Activated T-cell treated with anti-CD3 and anti-CD28 coated beads, Interleukin-2, amount 50 U/mL, for 24 hours (primary cell): ENCODE measurements around the gene FAM163B.

Experiments used
- DNase-seq: peaks from one replicate; pipeline ENCODE4 v3.0.0-alpha.2; 2020
- H3K27ac Mint-ChIP-seq: 2 replicates; pipeline ENCODE4 v1.8.0; 2020; ENCODE audit warnings: mild to moderate bottlenecking, mixed read lengths
- H3K27me3 Mint-ChIP-seq: 2 replicates; pipeline ENCODE4 v1.8.0; 2020; ENCODE audit warnings: mixed read lengths
- H3K36me3 Mint-ChIP-seq: 2 replicates; pipeline ENCODE4 v1.8.0; 2020; ENCODE audit warnings: low read depth, mixed read lengths
- H3K4me1 Mint-ChIP-seq: 2 replicates; pipeline ENCODE4 v1.8.0; 2020; ENCODE audit warnings: low read depth, mixed read lengths
- H3K4me3 Mint-ChIP-seq: 2 replicates; pipeline ENCODE4 v1.8.0; 2020; ENCODE audit warnings: mild to moderate bottlenecking, moderate library complexity, mixed read lengths
- H3K9me3 Mint-ChIP-seq: 2 replicates; pipeline ENCODE4 v1.8.0; 2020; ENCODE audit warnings: mixed read lengths

Gene FAM163B

GRCh38 chr9:133528876-133529241 is 80.3 kb downstream of the FAM163B start:
- H3K27me3 Mint-ChIP-seq, result peaks cover 13% of the 10 kb centered on the region

GRCh38 chr9:133528001-133528875 is 81.0 kb downstream of the FAM163B start:
- Mint-ChIP-seq H3K27ac (no peak overlapping the region), H3K27me3 (peaks cover 9% of the 10 kb centered on the region), H3K4me1 (peaks cover 10% of the 10 kb centered on the region), H3K9me3 (no peaks in the 10 kb centered on the region), H3K36me3 (no peaks in the 10 kb centered on the region), H3K4me3 (no peak overlapping the region)
- no peak for DNase-seq

More at GRCh38 chr9:133528876-133529241, 80.3 kb downstream of the FAM163B start:
- peaks cover 13% of the 10 kb centered on the region for H3K4me1 Mint-ChIP-seq
- no peaks in the 10 kb centered on the region for H3K36me3 Mint-ChIP-seq
- DNase-seq, result no peak
- no peaks in the 10 kb centered on the region for H3K9me3 Mint-ChIP-seq
- H3K4me3 Mint-ChIP-seq, result no peak overlapping the region
- no peak overlapping the region for H3K27ac Mint-ChIP-seq

- DNase-seq, result no peak
- H3K27ac Mint-ChIP-seq, result no peak overlapping the region
- H3K36me3 Mint-ChIP-seq, result no peaks in the 10 kb centered on the region
- no peaks in the 10 kb centered on the region for H3K9me3 Mint-ChIP-seq
- peaks cover 2% of the 10 kb centered on the region for H3K27me3 Mint-ChIP-seq
- no peak overlapping the region for H3K4me3 Mint-ChIP-seq
- H3K4me1 Mint-ChIP-seq, result peaks cover 4% of the 10 kb centered on the region
Measured at GRCh38 chr9:133527444-133527920, 81.7 kb downstream of the FAM163B start.
